Osteocyte (in vitro differentiated cells): ENCODE results near the gene PLAAT4. TPM values are rescaled to one million over a fixed set of nuclear protein-coding genes. Genes with fewer than 3 reads are reported as not detected.

Experiments
- DNase-seq: peaks from one replicate; pipeline ENCODE4 v3.0.0; 2021; ENCODE audit warnings: mixed read lengths; ENCODE audit not compliant: unreplicated experiment; ENCODE audit errors: extremely low spot score
- H3K27ac Mint-ChIP-seq: one replicate; pipeline ENCODE4 v1.8.0; 2021; ENCODE audit warnings: mild to moderate bottlenecking, mixed read lengths; ENCODE audit not compliant: unreplicated experiment
- H3K27me3 Mint-ChIP-seq: one replicate; pipeline ENCODE4 v1.8.0; 2021; ENCODE audit warnings: mixed read lengths; ENCODE audit not compliant: unreplicated experiment
- H3K36me3 Mint-ChIP-seq: one replicate; pipeline ENCODE4 v1.8.0; 2021; ENCODE audit warnings: mixed read lengths; ENCODE audit not compliant: unreplicated experiment
- H3K4me1 Mint-ChIP-seq: one replicate; pipeline ENCODE4 v1.8.0; 2021; ENCODE audit warnings: mixed read lengths; ENCODE audit not compliant: unreplicated experiment
- H3K4me3 Mint-ChIP-seq: one replicate; pipeline ENCODE4 v1.8.0; 2021; ENCODE audit warnings: mild to moderate bottlenecking, moderate library complexity, mixed read lengths; ENCODE audit not compliant: unreplicated experiment
- H3K9me3 Mint-ChIP-seq: one replicate; pipeline ENCODE4 v1.8.0; 2021; ENCODE audit warnings: mixed read lengths; ENCODE audit not compliant: unreplicated experiment
- CTCF ChIP-seq: fragments of 200-600 bp; sonication (generic); IDR thresholded peaks from 2 replicates; pipeline ENCODE4 v1.5.0; 2021; ENCODE audit warnings: antibody characterized with exemption, mild to moderate bottlenecking, moderate library complexity
- total RNA-seq: library from RNA; stranded (reverse); gene quantifications from 2 replicates; pipeline ENCODE4 v1.2.1, GENCODE V29; 2021

Gene PLAAT4
- total RNA-seq, 1 donor from 2014 or later: 8.5 TPM

DNA sequence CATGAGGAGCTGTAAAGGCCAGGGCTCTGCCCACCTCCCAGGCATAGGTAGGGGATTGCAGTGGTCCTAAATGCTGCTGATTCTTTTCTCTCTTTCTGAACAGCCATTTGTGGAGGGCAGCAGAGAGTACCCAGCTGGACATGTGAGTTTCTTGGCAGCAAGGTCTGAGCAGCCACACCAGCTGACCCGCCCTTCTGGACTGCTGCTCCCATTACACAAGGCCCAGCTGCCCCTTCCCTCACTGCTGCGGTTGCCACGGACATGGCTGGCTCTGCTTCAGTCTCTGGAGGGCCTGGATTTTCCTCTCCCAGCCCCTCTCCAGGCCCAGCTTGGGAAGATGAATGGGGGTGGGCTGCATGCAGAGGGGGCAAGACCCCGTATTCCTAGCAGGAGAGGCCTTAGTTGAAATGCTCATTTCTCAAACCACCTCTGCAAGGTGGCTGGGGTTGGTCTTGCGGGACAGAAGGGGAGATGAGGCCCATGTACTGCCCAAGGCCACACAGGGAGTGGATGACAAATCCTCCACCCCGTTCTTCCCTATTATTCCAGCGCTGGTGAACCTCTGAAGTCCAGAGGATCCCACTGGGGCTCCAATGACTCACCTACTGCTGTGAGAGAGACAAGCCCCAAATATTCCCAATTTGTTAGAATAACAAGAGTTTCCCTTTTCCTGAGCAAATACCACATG lies 26.1 kb upstream of the PLAAT4 start:
- no peak for DNase-seq
- TF ChIP-seq CTCF: no peak
- H3K27me3 Mint-ChIP-seq: peaks cover 2% of the 10 kb centered on the region
- peaks cover 11% of the 10 kb centered on the region for H3K4me1 Mint-ChIP-seq
- H3K27ac Mint-ChIP-seq: no peak overlapping the region
- no peaks in the 10 kb centered on the region for H3K36me3 Mint-ChIP-seq
- H3K9me3 Mint-ChIP-seq: no peaks in the 10 kb centered on the region
- no peak overlapping the region for H3K4me3 Mint-ChIP-seq

DNA sequence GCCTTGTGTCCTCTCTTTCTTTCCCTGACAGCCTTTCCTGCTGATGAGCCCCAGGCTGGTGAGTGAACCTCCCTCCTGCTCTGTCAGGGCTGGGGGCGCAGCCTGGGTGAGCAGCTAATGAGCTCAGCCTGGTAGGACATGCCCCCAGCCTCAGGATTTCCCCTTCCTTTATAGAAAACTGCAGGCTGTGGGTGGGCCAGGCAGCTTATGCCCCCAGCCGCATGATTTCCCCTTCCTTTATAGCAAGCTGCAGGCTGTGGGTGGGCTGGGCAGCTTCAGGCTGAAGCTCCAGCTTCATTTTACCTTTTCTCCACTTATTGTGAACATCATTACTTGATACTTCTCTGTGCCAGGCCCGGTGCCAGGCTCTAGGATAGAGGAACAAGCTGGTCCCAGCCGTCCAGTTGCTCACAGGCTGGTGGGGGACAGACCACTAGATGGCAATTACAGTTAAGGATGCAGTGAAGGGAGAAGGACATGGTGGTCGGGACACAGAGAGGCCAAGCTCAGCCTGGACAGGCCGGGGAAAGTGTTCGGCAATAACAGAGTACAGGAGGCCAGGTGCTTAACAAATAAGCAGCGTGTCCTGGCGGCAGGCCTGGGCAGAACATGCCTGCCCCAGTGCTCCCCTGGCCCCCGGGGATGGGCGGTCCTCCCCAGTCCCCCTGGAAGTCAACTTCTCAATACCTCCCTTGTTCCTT lies 25.4 kb upstream of the PLAAT4 start:
- Mint-ChIP-seq H3K4me3 (no peak overlapping the region), H3K36me3 (no peaks in the 10 kb centered on the region), H3K9me3 (no peaks in the 10 kb centered on the region), H3K27me3 (peaks cover 2% of the 10 kb centered on the region), H3K4me1 (peaks cover 11% of the 10 kb centered on the region), H3K27ac (no peak overlapping the region)
- DNase-seq: no peak
- TF ChIP-seq CTCF: no peak

- no peak for TF ChIP-seq CTCF
- DNase-seq: no peak
- no peaks in the 10 kb centered on the region for H3K9me3 Mint-ChIP-seq
- H3K36me3 Mint-ChIP-seq: no peaks in the 10 kb centered on the region
- H3K4me1 Mint-ChIP-seq: peaks cover 11% of the 10 kb centered on the region
- no peak overlapping the region for H3K27ac Mint-ChIP-seq
- H3K27me3 Mint-ChIP-seq: no peaks in the 10 kb centered on the region
- H3K4me3 Mint-ChIP-seq: no peak overlapping the region
These were observed 23.8 kb upstream of the PLAAT4 start for GRCh38 chr11:63512816-63513215.

GRCh38 chr11:63516109-63516508 lies 20.5 kb upstream of the PLAAT4 start:
- peaks cover 11% of the 10 kb centered on the region for H3K27me3 Mint-ChIP-seq
- no peak for DNase-seq
- no peaks in the 10 kb centered on the region for H3K36me3 Mint-ChIP-seq
- H3K27ac Mint-ChIP-seq: no peak overlapping the region
- peaks cover 6% of the 10 kb centered on the region for H3K4me1 Mint-ChIP-seq
- TF ChIP-seq CTCF: no peak
- H3K4me3 Mint-ChIP-seq: no peak overlapping the region
- no peaks in the 10 kb centered on the region for H3K9me3 Mint-ChIP-seq

GRCh38 chr11:63517156-63517555 lies 19.5 kb upstream of the PLAAT4 start:
- TF ChIP-seq CTCF: no peak
- Mint-ChIP-seq H3K4me3 (no peak overlapping the region), H3K27ac (no peak overlapping the region), H3K27me3 (peaks cover 15% of the 10 kb centered on the region), H3K4me1 (peaks cover 4% of the 10 kb centered on the region), H3K9me3 (no peaks in the 10 kb centered on the region), H3K36me3 (no peaks in the 10 kb centered on the region)
- DNase-seq: no peak
